GM15510 (cell line): ENCODE data around the gene TMEM244.

Experiments
- POLR2A ChIP-seq: IDR thresholded peaks from 3 replicates; pipeline ENCODE4 v1.6.1; 2011; ENCODE audit warnings: borderline replicate concordance; ENCODE audit not compliant: insufficient read length; ENCODE audit errors: extremely low read depth

TMEM244 gene

DNA sequence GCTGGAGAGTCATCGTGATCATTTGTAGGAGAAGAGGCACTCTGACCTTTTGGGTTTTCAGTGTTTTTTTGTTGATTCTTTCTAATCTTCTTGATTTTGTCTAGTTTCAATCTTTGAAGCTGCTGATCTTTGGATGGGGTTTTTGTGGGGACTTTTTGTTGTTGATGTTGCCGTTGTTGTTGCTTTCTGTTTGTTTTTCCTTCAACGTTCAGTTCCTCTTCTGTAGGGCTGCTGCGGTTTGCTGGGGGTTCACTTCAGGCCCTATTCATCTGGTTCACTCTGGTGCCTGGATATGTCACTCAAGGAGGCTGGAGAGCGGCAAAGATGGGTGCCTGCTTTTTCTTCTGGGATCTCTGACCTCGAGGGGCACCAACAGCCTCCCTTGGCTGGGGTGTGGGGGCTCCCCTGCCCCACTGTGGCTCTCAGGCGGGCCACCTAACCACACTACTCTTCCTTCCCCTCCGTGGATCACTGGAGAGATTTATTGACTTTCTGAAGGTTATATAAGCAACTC lies 21.5 kb upstream of the TMEM244 start:
- TF ChIP-seq POLR2A: no peak

DNA sequence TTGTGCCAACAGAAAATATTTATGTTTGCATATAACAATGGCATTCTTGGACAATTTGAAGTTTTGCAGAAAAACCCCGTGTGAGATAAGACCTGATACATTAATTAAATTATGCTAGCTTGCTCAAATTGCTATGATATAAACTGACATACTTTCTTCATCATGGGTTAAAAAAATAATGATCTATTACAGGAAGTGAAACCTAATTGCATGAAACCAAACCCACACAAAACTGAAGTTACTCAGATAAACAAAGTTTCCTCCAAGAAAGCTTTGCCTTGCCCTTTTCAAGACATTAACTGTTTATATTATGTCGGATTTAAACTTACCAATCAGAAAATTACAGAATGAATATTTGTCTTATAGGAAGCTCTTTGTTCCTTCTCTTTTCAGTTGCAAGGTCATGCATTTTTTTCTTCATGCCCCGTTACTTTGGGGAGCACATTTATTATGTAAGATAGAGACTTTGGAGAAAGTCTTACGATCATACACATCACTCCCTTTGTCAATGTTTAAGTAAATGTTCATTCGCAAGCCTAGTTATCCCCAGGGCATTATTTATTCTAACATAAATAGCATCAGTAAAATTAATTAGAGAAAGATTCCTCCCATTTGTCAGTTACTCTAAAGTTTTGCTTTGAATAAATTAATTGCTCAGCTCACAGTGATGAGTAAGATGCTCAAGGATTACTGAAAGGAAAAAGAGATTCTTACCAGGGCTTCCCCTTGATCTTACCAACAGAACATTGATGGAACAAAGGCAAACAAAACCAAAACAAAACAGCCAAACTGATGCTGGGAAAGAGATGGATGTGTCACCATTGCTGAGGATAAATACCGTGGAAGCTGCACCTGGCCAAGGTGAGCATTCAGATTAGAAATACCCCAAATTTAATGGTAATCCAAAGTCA lies 14.8 kb upstream of the TMEM244 start:
- no peak for TF ChIP-seq POLR2A

DNA sequence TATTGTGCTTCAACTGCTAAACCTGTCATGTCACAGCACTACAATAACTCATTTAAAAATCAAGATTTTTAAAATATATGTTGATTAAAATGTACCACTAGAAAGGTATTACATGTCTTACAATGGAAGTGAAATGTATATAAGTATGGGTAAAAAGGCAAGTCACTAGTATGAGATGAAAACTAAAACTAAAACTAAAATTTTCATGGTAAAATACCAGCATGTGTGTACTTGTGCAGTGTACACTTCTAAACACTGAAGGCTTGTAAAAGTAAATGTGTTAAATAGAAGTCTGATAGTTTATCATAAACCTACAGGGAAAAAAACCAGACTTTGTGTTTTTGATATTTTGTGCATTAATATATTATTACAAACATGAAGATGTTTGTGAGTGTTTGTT lies 13.7 kb upstream of the TMEM244 start:
- no peak for TF ChIP-seq POLR2A

DNA sequence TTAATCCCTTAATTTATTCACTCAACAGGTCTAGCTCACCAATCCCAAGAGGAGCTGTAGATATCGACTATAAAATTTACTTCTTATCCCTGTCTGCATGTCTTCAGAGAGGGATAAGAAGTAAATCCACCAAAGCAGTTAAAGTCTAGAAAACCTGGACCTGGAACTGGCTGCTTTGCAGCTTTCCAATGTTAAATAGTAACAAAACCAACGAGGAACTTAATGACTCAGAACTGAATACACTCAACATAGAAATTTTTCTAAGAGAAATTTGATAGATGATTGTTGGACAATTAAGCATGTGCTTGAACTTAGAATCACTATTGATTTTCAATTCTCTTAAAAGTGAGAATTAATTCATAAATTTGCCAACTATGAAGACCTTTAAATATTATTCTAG lies 11.5 kb upstream of the TMEM244 start:
- TF ChIP-seq POLR2A: no peak

DNA sequence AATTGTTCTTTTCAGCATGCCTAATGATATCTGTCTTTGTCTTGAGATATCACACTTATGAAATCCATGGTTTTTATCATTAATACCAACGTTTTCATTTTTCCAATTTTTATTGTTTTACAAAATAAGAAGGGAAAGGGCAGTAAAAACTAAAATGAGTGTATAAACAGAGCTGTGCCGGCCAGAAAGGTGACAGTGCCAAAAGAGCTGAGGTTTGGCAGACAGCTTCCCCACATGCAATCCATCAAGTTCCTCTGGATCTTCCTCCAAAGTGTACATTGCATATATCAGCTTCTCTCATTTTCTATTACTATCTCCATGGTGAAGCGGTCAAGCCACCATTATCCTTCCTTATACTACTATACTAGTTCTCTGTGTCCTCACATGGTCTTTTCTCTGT lies 10.1 kb upstream of the TMEM244 start:
- TF ChIP-seq POLR2A: no peak

DNA sequence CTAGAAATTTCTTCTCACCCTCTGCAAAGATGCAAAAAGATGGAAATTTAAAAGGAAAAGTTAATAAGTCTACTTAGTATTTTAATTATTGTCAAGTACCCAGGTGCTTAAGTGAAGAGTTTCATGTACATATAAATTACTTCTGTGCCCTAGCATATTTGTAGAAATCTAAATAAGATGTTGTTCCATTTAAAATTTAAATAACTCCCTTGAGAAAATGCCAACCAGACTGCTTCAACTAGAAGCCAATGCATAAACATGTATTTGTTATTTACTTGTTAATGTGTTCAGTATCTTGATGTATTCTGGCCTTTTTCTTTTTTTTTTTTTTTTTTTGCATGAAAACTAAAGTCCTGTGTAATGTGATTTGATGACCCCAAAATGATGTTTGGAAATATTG lies 6.3 kb upstream of the TMEM244 start:
- no peak for TF ChIP-seq POLR2A

DNA sequence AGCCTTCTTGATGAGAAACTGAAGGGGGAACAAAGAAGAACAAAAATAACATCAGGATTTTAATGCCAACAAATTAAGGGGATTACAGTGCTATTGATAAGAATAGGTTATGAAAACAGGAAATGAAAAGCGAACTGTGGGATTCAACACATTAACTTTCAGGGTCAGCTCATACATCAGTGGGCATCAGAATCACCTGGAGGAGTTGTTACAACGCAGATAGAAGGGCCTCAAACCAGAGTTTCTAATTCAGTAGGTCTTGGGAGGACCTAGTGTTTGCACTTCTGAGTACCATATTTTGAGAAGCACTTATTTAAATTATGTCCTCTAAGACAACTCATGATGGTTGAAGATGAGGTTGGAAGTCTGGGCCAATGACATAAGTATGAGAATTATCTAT lies 5.6 kb upstream of the TMEM244 start:
- TF ChIP-seq POLR2A: no peak

DNA sequence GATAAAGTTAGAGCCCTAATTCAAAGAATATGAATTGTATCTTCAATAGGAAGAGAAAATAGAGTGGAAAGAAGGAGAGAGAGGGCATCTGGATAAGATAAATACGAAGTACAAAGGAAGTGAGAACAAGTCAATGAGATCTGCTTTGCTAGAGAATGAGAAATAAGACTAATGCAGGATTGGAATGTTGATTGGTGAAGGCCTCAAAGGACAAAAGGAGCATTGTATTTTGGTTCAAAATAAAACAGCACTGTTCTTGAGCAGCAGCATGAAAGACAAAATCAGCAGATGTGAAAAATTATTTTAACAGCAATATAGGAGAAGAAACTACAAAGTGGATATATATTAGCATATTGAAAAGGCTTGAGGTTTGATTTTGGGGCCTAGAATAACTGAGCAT lies 5.1 kb upstream of the TMEM244 start:
- no peak for TF ChIP-seq POLR2A

DNA sequence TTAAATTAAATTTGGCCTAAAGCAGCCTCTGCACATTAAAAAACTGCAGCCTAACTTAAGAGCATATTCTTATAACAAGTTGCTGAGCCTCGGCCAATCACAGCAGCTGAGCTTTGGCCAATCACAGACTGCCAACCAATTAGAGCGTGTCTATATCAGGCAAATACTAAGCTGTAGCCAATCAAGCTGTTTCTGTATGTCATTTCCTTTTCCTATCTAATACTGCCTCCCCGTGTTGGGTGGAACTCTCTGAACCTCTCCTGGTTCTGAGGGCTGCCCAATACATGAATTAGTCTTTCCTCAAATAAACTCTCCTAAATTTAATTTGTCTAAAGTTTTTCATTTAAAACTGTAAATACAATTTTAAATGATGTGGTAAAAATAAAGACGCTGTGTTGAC lies 3.9 kb upstream of the TMEM244 start:
- no peak for TF ChIP-seq POLR2A

DNA sequence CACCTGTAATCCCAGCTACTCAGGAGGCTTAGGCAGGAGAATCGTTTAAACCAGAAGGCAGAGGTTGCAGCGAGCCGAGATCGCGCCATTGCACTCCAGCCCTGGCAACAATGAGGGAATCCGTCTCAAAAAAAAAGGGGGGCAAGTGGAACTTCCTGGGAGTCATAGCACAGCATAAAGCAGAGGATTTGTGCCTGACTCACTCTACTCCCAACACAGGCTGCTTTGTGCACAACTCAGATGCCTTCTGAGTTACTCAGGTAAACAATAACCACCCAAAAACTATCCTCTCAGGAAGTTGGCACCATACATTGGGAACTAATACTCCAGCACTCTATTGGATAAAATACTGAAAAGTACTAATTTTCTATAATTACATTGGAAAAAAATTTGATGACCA lies 2.5 kb upstream of the TMEM244 start:
- TF ChIP-seq POLR2A: no peak

DNA sequence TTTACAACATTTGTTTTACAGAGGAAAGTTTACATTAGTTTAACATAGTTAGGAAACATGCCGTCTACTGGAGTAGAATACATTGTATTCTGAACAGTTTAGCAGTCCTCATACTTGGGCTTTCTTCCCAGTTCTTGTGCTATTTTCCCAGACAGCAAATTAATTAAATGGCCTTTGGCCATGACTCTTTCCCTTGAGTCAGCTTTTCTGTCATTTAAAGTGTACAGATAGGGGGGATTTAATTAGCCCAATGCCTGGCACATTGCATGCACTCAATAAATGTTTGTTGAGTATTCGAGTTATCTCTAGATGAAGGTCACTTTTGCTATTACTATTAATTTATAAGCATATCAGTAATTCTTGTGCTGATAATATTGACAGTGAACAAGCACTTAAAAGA lies 1.6 kb downstream of the TMEM244 start:
- no peak for TF ChIP-seq POLR2A

DNA sequence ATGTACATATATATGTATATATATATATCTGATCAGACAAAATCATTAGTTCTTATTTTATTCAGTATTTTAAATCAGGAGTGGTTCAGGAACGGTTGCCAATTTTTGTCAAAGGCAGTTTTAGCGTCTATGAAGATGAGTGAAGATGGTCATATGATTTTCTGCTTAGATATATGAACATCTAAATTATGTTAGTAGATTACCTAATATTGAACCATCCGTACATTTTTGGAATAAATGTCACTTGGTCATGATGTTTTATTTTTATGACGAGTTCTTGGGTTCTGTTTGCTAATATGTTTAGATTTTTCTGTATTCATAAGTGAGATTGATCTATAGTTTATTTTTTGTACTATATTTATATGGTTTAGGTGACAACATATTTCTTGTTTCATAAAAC lies 3.3 kb downstream of the TMEM244 start:
- no peak for TF ChIP-seq POLR2A

DNA sequence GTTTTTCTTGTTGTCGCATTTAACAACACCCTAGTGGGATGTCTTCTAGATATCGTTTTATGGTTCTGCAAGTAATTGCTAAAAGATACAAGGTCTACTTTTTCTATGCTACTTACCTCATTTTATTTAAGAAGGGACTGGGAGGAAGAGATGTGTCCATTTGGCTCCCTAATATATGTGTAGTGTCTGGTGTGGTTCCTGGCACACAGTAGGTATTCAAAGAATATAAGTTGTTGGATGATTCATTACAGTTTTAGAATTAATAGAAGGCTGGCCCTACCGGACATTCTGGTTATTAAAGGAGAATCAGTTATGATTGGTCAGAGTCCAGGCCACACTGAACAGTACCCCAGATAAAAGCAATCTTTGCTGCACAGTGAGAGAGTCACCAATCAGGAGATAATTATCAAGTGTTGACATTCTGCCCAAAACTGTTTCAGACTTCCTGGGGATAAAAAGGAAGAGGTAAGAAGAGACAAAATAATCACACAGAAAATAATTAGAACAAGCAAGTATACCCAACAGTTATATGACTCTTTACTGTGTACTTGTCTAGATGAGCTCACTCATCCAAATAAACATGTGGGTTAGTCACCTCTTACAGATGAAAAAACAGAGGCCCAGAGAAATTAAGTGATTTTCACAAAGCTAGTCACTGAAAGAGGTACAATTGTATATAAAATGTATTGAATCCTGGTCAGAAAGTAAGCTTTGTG lies 7.0 kb downstream of the TMEM244 start:
- TF ChIP-seq POLR2A: no peak

DNA sequence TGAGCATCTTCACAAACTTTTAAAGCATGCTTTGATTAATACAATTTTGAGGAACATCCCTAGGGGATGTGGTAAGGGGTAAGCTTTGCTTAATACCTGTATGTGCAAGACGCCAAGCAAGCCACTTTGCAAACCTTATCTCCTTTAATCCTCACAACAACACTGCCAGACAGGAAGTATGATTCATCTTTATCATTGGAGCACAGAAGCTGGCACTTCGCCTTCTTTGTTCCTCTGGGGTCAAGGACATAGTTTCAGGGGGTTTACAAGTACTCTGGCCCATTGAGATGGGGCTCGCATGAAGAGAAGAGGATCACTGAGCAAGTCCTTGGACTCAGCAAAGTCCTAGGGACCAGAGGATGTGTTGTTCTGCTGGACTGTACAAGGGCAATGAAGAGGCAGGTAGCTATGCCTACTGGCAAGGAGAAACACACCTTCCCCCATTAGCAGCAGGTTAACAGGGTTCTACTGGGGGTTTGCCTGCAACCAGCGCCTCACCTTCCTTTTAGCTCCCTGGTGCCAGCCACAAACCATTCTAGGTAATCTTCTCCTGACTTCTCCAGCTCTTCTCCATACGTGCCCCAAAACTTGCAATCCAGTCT lies 8.8 kb downstream of the TMEM244 start:
- no peak for TF ChIP-seq POLR2A

DNA sequence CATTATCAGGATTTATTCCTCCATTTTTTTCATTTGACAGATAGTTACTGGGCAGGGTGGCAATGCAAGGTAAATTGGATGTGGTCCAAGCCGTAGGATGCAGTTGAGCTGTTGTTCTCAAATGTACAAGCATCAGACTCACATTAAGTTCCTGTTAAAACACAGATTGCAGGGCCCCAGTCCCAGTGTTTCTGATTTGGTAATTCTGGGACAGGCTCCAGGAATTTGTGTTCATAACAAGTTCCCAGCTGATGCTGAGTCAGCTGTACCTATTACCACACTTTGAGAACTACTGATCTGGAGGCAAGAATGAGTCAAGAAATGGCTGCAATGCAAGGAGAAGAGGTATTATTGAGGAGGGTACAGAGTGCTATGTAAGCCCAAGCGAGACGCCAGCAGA lies 11.7 kb downstream of the TMEM244 start:
- no peak for TF ChIP-seq POLR2A

DNA sequence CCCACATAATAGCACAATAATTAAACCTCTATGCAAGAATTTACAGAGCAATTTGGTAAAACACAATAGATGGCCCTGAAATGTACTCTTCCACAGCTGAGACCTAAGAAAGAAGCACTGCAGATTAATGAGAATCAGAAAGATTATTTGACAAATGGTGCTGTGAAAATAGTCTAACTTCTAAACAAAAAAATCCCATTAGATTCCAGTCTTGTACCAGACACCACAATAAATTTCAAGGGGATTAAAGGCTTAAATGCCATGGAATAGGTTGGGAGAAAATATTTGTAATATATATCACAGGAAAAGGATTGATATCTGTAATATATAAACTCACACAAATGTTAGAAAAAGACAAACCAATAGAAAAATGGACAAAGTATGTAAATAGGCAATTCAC lies 14.4 kb downstream of the TMEM244 start:
- no peak for TF ChIP-seq POLR2A

DNA sequence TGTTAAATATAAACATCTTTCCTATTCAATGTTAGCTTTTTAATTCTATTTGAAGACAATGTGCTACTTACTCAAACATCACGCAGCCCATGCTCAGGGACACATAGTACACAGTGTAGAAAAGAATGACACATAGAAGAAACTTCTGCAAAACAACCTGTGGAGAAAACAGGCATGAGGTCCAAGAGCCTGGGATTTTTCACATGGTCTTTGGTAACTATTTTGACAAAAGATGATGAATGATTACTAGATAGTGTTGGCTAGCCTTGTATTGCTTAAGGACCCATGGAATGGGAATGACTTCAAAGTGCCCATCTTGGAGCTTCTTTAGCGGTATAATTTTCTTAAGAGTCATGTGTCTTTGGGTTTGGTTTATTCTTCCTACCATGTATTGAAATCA lies 15.4 kb downstream of the TMEM244 start:
- TF ChIP-seq POLR2A: no peak
